HG02852 (cell line): ENCODE results near the gene TRERF1.

Source experiments
- ATAC-seq: cut with Tn5 transposase; IDR thresholded peaks from one replicate; pipeline ENCODE4 v1.9.1; 2021; ENCODE audit warnings: mild to moderate bottlenecking, moderate library complexity; ENCODE audit not compliant: unreplicated experiment

The TRERF1 gene

DNA sequence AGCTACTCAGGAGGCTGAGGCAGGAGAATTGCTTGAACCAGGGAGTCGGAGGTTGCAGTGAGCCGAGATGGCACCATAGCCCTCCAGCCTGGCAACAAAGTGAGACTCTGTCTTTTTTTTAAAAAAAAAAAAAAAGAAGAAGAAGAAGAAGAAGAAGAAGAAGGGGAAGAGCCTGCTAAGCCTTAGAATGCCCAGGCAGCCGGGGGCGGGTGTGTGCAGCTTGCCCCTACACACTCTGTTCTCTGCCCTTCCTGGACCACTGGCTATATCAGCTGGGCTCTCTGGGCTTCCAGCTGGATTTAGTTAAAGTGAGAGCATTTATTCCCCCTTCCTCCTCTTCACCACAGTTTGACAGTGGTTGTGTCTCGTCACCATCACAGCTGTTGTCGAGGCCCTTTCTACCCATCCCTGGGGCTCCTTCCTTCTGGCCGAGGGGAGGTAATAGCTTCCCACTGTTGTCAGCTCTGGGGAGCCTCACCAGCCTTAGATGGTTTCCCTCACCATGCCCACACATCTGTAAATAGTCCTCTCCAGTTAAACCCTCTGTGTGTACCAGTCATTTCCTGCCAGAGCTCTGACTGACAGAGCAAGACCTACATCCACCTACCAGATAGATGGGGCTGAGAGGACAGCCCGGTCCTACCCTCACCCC, 77.6 kb downstream of the TRERF1 start:
- ATAC-seq = no peak

DNA sequence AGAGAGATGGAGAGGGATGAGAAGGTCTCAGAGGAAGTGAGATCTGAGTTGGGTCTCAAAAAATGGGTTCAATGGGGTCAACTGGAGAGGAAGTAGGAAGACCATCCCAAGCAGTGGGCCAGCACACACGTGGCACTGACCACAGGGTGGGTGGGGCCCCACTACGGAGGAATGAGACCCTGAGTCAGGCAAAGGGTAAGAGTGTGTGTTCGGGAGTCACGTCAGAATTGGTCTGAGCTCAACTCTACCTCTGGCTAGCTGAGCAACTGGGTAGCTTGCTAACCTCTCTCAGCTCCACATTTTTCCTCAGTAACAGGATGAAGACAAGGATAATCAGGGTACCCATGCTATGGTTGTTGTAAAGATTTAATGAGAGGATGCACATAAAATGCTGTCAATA, 79.0 kb downstream of the TRERF1 start:
- ATAC-seq = no peak

DNA sequence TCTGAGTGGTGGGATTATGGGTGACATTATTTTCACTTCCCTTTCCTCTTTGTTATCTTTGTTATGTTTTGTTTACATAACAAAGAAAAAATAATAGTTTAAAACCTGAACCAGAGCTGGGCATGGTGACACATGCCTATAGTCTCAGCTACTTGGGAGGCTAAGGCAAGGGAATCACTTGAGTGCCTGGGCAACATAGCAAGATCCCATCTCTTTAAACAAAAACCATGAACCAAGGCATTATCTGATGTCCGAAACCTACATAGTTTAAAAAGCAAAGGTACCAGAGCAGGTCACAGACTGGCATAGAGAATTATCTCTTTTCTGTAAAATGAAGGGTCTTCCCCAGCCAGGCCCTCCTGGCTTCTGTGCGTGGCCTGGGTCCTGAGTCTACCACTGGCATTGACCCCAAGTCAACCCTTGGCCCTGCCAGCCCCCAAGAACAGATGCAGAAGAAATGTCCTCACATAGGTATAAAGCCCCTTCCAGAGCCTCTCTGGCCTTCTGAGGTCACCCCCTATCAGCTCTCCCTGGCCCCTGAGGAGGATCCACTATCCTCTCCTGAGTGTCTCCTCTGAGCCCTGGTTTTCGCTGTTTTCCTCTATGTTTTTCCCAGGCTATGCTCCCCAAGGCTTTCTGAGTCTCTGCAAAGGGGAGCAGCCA, 81.3 kb downstream of the TRERF1 start:
- ATAC-seq = no peak

DNA sequence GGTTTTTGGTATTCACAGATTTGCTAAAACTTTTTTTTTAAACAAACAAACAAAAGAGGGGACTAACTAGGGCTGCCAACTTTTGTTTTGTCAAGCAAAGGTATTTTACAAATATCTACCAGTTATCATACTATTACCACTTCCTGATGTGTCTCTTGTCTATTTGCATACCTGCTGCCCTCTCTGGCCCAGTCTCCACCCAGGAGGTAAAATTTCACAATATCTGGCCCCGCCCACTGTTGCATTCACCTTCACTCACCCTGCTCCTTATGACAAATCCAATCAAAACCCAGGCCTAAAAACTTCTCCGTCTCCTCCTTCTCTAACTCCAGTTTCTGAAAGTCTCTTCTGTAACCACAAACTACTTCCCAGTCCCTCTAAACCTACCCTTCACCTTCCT, 82.2 kb downstream of the TRERF1 start:
- ATAC-seq = no peak

DNA sequence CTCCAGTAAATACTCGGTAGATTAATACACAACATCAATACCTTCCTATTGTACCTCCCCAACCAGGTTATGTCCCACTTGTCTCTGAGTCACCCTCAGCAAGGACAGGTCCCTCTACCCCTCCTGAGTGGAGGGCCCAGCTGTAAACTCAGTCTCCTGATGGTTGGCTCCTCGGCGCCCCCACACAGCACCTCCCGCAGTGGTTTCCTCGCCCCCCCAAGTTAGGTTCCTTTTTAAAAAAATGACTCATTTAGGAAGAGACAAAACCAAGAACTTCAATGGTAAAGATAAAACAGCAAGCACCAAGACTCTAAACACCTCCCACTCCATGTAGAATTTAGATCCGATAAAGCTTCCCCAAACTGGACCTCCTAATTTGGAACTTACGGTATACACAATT, 83.5 kb downstream of the TRERF1 start:
- peak; percentile 26 for ATAC-seq

DNA sequence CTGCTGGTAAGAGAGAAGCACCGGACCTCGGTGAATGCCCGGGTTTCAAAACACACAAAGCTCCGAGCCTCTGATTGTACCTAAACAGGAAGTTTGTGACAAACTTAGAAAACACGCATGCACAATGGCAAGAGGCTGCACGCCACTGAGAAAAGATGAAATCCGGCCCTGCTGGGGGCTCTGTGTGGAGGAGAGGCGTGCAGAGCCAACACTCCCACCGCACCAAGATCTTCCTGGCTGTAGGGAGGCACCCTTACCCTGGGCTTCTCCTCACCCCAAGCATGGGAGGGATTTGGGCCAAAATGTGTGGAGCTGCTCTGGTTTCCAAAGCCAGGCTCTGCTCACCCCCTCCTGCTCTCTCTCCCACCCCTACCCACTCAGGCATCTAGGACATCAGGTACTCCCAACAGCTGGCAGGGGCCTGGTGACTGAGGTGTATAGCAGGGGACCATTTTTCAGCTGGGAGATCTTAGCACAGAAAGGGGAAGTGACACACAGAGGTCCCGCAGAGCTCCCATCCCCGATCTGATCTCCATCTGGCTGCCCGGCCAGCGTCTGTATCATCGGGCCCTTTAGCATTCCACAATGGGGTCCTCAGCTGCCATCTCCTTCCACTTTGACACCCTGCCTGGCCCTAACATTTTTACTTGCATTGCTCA, 84.2 kb downstream of the TRERF1 start:
- peak; percentile 67 for ATAC-seq

DNA sequence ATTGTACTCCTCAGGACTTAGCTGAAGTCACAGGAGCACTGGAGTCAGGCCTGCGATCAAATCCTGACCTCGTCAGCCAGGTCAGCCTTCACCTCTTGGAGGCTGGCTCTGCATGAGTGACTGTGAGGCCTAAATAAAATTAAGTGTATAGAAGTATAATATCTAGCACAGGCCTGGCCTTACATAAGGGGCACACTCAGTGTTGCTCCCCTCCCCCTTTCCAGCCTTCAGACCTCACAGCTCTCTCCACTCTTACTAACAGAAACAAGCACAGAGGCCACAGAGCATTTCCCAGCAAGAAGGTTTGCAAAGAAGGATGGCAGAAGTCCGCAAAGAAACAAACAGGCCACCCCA, 84.8 kb downstream of the TRERF1 start:
- ATAC-seq = no peak

DNA sequence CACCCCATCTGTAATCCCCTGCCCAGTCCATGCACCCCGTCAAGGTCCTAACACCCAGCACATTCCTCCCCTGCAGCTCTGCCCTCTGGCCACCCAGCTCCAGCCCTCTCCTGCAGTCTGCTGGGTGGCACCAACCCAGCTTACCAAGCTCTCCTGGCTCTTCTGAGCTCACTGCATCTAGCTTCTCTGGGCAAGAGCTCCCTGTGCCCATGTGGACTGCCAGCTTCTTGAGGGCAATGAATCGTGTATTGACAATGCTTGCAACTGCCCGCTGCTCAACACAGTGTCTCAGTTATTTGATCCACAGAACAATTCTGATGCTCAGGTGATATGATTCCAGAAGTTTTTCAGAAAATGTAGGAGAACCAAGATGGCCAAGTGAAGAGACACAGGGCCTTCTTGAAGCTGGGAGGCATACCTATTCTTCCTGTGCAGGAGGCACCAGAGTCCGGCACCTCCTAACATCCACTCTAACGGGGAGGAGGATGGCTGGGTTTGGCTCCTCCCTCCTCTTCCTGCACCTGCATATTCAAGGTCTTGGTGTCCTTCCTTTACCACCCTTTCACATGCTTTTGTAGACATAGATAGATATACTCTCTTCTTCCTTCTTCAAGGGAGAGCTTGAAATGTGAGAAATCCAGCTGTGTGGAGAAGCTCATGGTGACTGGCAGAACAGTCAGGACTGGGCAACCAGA, 85.6 kb downstream of the TRERF1 start:
- no peak for ATAC-seq

DNA sequence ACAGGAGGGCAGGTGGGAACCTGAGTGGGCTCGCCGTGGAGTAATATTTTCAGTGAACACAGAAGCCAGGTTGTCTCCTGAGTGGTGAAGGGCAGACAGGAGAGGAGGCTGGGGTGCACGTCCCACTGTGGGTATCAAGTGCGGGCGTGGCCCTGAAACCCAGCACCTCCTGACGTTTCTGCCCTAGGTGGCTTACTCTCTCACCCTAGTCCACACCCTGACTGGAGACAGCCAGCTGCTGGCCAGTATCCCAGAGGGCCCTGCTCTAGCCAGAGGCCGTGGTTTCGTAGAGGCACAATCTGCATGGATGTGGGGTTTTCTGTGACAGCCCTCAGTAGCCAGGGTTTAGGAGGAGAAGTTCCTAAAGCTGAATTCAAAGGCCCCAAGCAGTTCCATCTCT, 86.7 kb downstream of the TRERF1 start:
- no peak for ATAC-seq

DNA sequence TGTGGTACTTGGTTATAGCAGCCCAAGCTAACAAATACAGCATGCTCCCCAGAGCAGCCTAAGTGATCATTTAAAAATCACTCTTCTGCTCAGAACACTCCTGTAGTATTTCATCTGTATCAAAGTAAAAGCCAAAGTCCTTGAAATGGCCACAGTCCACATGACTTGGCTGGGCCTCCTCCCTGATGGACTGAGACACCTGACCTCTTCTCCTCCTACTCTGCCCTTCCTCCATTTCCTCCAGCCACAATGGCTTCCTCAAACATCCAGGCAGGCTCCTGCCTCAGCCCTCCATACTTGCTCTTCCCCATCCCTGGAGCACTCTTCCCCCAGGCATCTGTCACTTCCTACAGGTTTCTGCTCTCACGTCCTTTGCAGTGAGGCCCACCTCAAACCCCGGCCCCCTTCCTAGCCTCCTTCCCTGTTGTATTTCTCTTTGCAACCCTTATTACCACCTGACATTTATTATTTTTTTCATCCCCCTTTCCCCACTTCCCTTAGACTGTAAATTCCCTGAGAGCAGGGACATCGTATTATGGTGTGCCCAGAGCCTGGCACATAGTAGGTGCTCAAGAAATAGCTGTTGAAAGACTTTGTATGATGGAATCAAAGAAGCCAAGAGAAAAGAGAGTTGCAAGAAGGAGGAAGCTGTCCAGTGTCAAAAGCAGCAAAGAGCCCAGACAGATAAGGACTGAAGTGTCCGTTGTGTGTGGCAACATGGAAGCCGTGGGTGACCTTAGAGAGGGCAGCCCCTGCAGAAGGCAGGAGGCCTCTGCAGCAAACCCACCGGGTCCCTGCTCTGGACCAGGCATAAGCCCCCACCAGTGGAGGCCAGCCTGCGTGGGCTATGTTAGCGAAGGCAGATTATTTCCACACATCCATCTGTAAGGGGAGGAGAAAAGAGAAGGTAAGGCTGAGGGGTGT, 87.5 kb downstream of the TRERF1 start:
- ATAC-seq = no peak

DNA sequence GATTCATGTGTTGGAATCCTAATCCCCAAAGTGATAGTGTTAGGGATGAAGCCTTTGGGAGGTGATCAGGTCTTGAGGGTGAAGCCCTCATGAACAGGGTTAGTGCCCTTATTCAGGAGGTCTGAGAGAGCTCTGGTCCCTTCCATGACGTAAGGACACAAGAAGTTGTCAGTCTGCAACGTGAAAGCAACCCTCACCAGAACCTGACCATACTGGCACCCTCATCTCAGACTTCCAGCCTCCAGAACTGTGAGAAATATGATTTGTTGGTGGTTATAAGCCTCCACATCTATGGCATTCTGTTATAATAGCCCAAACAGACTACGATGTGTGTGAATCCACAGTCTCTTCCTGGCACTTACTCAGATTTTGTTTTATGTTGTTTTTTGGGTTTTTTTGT, 90.7 kb downstream of the TRERF1 start:
- no peak for ATAC-seq

DNA sequence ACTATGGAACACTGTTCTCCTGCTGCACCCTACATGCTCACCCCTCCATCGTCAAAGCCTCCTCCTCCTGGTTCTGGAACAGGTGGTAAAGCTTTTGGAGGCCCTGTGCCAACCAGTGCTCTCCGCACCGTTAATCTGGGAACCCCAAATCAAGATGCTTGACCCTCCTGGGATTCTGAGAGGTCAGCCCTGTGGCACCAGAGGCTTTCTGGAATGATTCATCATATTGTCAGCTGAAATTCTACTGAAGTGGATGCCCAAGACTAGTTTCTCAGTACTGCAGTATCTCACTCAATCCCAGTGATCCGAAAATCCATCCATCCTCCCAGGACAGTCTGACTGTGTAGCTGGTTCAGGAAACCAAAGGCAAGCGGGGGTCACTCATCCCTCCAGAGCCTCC, 92.7 kb downstream of the TRERF1 start:
- no peak for ATAC-seq

DNA sequence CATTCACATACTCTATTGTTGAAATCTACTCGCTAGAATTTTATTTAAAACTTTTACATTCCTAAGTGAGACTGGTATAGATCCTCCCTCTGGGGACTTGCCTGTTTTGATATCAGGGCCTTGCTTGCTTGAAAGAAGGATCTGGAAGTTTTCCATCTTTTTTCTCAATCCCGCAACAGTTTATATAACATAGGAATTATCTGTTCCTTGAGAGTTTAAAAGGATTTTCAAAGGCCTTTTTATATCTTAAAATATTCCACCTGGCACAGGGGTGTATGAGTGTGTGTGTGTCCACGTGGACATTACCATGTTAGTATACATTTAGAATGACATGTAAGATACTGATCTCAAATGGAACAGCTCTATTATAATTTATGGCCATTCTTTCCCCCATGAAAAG, 96.3 kb downstream of the TRERF1 start:
- no peak for ATAC-seq

DNA sequence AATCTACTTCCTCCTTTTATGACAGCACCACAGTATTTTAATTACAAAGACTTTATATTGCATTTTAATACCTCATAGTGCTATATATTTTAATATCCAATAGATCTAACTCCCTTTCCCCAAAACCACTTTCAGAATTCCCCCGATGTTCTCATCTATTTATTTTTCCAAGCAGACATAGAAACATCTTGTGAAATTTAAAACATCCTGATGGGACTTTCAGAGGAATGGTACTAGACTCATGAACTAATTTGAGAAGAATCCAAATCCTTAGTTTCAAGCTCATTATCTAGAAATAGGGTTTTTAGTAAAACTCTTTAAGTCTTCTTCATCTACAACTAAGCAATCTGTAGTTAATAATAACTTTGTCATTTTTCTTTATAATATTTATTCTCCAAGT, 97.0 kb downstream of the TRERF1 start:
- no peak for ATAC-seq

DNA sequence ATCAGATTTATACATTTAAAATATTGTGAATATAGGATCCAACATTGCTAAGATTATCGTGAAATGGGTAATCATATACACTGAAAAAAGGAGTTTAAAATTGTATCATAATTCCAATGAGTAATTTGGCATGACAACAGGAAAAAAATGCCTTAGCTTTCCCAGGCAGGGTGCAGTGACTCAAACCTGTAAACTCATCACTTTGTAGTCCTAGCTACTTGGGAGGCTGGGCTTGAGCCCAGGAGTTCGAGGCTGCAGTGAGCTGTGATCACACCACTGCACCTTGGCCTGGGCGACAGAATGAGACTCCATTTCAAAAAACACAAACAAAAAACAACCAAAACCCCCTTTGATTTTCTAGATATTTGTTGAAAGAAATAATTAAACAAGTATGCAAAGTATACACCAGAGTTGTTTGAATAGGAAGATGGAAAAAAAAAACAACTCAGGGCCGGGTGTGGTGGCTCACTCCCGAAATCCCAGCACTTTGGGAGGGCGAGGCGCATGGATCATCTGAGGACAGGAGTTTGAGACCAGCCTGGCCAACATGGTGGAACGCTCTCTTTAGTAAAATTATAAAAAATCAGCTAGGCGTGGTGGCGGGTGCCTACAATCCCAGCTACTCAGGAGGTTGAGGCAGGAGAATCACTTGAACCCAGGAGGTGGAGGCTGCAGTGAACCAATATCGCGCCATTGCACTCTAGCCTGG, 98.7 kb downstream of the TRERF1 start:
- ATAC-seq = no peak

DNA sequence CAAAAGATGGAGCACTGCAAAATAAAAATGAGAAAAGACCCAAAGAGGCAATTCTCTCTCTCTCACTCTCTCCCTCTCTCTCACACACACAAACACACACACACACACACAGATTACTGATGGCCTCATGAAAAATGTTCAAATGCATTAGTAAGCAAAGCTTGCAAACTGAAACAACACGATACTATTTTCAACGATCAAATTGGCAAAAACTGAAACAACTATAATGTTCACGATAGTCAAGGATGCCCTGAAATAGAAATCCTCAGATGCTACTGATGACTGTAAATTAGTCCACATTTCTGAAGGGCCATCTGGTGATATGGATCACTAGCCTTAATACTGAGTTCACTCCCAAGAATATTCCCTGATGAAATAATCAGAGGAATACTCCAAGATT, 100.8 kb downstream of the TRERF1 start:
- ATAC-seq = no peak

DNA sequence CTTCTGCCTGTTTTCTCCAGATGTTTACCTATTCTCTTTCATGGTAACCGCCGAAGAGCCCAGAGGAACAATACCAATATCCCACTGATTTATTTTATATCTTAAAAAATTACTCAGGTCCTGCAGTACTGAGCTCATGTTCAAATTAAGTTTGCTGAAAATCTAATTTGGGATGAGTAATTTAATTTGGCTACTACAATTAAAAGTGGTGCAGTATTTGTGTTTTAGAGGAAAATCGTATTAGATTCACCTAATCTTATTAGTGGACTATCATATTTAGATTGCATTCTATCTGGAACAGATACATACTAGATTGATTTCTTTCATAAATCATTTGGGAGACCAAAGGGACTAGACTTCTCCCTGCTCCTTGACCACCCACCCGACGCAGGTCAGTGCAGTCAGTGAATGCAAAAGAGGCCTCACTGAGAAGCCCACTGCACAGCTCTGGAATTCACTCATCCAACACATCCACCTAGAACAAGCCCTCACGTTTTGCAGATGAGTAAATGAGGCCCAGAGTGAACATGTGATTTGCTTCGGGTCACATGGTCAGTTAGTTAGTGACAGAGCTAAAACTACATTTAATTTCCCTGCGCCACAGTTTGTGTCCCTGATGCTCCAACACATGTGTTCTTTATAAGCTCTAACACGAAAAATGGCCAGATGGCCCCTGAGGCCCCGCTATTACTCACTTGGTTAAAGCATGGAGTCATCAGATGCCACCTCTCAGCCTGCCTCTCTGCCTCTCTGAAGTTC, 101.8 kb downstream of the TRERF1 start:
- no peak for ATAC-seq

DNA sequence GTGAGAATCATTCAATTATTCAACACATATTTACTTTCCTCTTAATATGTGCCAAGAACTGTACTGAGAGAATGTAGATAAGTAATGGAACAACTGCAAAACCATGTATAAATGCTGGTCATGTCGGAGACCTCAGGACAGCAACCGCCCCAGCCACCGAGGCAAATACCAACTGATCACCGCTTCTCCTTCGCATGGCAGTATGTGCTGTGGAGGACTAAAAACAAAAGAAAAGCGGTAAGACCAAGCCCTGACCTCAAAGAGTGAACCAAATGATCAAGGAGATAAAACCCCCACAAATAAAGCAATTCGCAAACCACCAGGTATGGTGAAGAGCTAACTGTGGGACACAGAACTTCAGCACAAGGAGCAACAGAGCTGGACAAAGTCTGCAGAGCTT, 104.3 kb downstream of the TRERF1 start:
- no peak for ATAC-seq

DNA sequence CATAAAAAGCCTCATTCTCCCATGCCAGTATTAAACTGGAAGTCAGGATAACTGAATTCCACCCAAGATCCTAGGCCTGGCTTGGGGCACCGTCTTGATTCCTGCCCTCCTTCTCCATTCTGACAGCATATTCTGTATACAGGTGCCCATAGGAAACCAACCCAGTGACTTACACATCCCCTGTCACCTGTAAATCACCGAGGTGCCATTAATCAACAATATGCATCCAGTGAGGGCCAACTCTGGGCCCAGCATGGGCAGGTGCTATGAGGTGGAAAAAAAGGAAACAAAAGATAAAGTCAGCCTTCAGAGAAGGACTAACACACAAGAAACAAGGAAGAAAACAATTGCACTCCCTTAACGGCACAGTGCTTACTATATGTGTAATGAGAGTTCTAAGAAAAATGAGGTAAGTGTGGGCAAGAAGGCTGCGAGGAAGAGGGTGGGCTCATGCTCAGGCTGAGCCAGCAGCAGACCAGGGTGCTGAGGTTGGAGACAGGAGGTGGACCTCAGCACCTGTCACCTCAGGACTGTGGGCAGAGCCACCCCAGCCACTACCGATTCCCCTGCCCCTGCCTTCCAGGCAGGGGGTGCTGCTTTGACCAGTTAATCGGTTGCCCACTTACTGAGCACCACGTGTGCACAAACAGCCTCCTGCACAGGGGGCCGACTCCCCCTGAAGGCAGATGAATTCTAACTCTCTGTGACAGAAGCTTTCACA, 105.9 kb downstream of the TRERF1 start:
- no peak for ATAC-seq
